NB4 (cell line): ENCODE measurements around the gene DERA.

Experiments
- CTCF ChIP-seq: IDR thresholded peaks from one replicate; pipeline ENCODE4 v1.5.1; 2012; ENCODE audit warnings: low read depth, low read length
- MAX ChIP-seq: IDR thresholded peaks from 2 replicates; pipeline ENCODE4 v1.6.1; 2011; ENCODE audit warnings: low read depth, low read length

GRCh38 chr12:16021676-16022075, 110.5 kb downstream of the DERA start:
- TF ChIP-seq CTCF (no peak), MAX (no peak)
